ENCODE data around the gene LCP2.
"Not testable (repeated sequence)": the region's sequence is repeated elsewhere in the genome, so short reads cannot be mapped to it uniquely, and the experiment has no call there.

Gene LCP2

GRCh38 chr5:170248172-170248930, 49.2 kb downstream of the LCP2 start:
- DNase-seq (ENCODE audit: low read depth) = no peak

GRCh38 chr5:170247363-170247762, 50.2 kb downstream of the LCP2 start:
- no peak for DNase-seq (ENCODE audit: low read depth)

- DNase-seq (ENCODE audit: low read depth) = no peak
These were observed 51.3 kb downstream of the LCP2 start for GRCh38 chr5:170246126-170246870.

- not testable (repeated sequence) for DNase-seq (ENCODE audit: low read depth)
These were observed 52.1 kb downstream of the LCP2 start for GRCh38 chr5:170245436-170245835.

GRCh38 chr5:170238456-170239196, 59.0 kb downstream of the LCP2 start:
- DNase-seq (ENCODE audit: low read depth) = no peak

GRCh38 chr5:170235876-170236864, 61.4 kb downstream of the LCP2 start:
- no peak for DNase-seq (ENCODE audit: low read depth)

- no peak for DNase-seq (ENCODE audit: low read depth)
These were observed 64.2 kb downstream of the LCP2 start for GRCh38 chr5:170233358-170233892.

- no peak for DNase-seq (ENCODE audit: low read depth)
These were observed 64.8 kb downstream of the LCP2 start, which contains the start of gene C5orf58 for GRCh38 chr5:170232786-170233185. C5orf58 (plus strand) TSS chr5:170232985; CDS start chr5:170234977, 1,992 bp downstream.

- no peak for DNase-seq (ENCODE audit: low read depth)
These were observed 68.7 kb downstream of the LCP2 start for GRCh38 chr5:170228762-170229435.

- no peak for DNase-seq (ENCODE audit: low read depth)
These were observed 70.9 kb downstream of the LCP2 start for GRCh38 chr5:170226661-170227060.

- DNase-seq (ENCODE audit: low read depth) = no peak
These were observed 71.4 kb downstream of the LCP2 start for GRCh38 chr5:170226129-170226615.

- peak; percentile 26 for DNase-seq (ENCODE audit: low read depth)
These were observed 72.0 kb downstream of the LCP2 start for GRCh38 chr5:170225326-170226128.

GRCh38 chr5:170223906-170224305, 73.7 kb downstream of the LCP2 start:
- DNase-seq (ENCODE audit: low read depth) = no peak

- no peak for DNase-seq (ENCODE audit: low read depth)
These were observed 74.2 kb downstream of the LCP2 start for GRCh38 chr5:170223360-170223759.

- no peak for DNase-seq (ENCODE audit: low read depth)
These were observed 76.2 kb downstream of the LCP2 start for GRCh38 chr5:170221327-170221741.

- no peak for DNase-seq (ENCODE audit: low read depth)
These were observed 77.4 kb downstream of the LCP2 start for GRCh38 chr5:170220191-170220590.

GRCh38 chr5:170219615-170220014, 78.0 kb downstream of the LCP2 start:
- DNase-seq (ENCODE audit: low read depth) = peak; percentile 81

GRCh38 chr5:170218726-170219125, 78.9 kb downstream of the LCP2 start:
- DNase-seq (ENCODE audit: low read depth) = no peak

GRCh38 chr5:170217831-170218230, 79.7 kb downstream of the LCP2 start:
- DNase-seq (ENCODE audit: low read depth) = no peak

Measured in HS-5 (cell line).